ENCODE data around the gene ZBP1. TPM values are rescaled to one million over a fixed set of nuclear protein-coding genes. Genes with fewer than 3 reads are reported as not detected.

The ZBP1 gene
- total and polyA plus RNA-seq, 9 donors, result 0.12 to 0.92 (median 0.24) TPM; not detected in 4

- Histone ChIP-seq H3K4me3 (no peak overlapping the region), H3K4me1 (ENCODE audit: insufficient read depth) (peaks cover 2% of the 10 kb centered on the region), H3K27ac (no peak overlapping the region), H3K36me3 (no peaks in the 10 kb centered on the region), H3K27me3 (no peaks in the 10 kb centered on the region), H3K9me3 (no peaks in the 10 kb centered on the region)
- DNase-seq, result no peak
- WGBS, 3 donors, result 60 to 70% (median 66%) methylated on average over 2 of the region's 2 CpGs
- intact Hi-C loops (cut with DNase I), result no loop called here
- TF ChIP-seq EP300 (IDR thresholded peaks at IDR 0.05), result no peak
- TF ChIP-seq CTCF (IDR thresholded peaks at IDR 0.05), result no peak
- no peak for TF ChIP-seq POLR2A (IDR thresholded peaks at IDR 0.05)
Measured at GRCh38 chr20:57576002-57576401, 44.2 kb downstream of the ZBP1 start.

DNA sequence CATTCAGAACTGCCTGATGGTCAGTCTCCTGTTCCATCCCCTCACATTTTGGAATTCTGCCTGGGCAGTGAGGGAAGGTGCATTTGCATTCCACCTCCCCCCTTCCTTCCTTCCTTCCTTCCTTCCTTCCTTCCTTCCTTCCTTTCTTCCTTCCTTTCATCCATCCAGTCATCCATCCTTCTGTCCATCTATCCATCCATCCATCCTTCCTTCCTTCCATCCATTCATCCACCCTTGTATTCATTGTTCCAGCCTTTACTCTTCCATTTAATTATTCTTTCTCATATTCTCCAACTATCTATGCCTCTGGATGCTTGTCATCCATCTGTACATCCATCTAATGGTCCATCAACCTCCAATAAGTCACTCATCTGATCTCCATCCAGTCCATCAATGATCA is 45.3 kb downstream of the ZBP1 start:
- H3K36me3 ChIP-seq, result no peaks in the 10 kb centered on the region
- H3K4me1 ChIP-seq (ENCODE audit: insufficient read depth), result peaks cover 2% of the 10 kb centered on the region
- H3K27me3 ChIP-seq, result no peaks in the 10 kb centered on the region
- no peak overlapping the region for H3K4me3 ChIP-seq
- TF ChIP-seq EP300 (IDR thresholded peaks at IDR 0.05) (no peak), CTCF (IDR thresholded peaks at IDR 0.05) (no peak), POLR2A (IDR thresholded peaks at IDR 0.05) (no peak)
- no peaks in the 10 kb centered on the region for H3K9me3 ChIP-seq
- H3K27ac ChIP-seq, result no peak overlapping the region
- DNase-seq, result no peak
- intact Hi-C loops (cut with DNase I), result no loop called here

GRCh38 chr20:57573894-57574293 is 46.3 kb downstream of the ZBP1 start:
- no peaks in the 10 kb centered on the region for H3K27me3 ChIP-seq
- no peaks in the 10 kb centered on the region for H3K36me3 ChIP-seq
- H3K4me1 ChIP-seq (ENCODE audit: insufficient read depth), result no peaks in the 10 kb centered on the region
- no peak overlapping the region for H3K4me3 ChIP-seq
- TF ChIP-seq POLR2A (IDR thresholded peaks at IDR 0.05), result no peak
- no peak for TF ChIP-seq EP300 (IDR thresholded peaks at IDR 0.05)
- TF ChIP-seq CTCF (IDR thresholded peaks at IDR 0.05), result no peak
- H3K9me3 ChIP-seq, result no peaks in the 10 kb centered on the region
- intact Hi-C loops (cut with DNase I), result no loop called here
- WGBS, 3 donors, result 40 to 68% (median 42%) methylated on average over 5 of the region's 5 CpGs
- H3K27ac ChIP-seq, result no peak overlapping the region
- no peak for DNase-seq

DNA sequence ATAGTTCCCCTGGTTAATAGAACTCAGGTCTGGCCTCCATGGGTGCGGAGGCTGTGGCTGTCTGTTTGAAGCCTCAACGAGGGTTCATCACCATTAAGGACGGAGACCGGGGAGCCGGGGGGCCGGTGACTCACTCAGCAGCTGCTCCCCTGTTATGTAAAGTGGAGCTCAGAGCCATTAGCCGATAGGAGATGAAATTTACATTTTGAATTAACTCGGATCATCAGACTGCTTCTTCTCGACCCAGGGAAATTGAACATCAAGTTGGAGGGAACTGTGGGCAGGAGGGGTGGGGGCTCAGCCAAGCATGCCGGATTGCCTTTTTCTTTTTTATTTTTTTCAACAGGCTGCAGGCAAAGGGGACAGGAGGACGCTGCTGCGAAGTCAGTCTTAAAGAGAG is 47.0 kb downstream of the ZBP1 start:
- Histone ChIP-seq H3K27ac (no peak overlapping the region), H3K36me3 (no peaks in the 10 kb centered on the region), H3K27me3 (no peaks in the 10 kb centered on the region), H3K4me3 (no peak overlapping the region), H3K9me3 (no peaks in the 10 kb centered on the region), H3K4me1 (ENCODE audit: insufficient read depth) (no peaks in the 10 kb centered on the region)
- no peak for DNase-seq
- intact Hi-C loops (cut with DNase I), result no loop called here
- 43 to 50% (median 50%) methylated on average over 12 of the region's 12 CpGs for WGBS, 3 donors
- TF ChIP-seq EP300 (IDR thresholded peaks at IDR 0.05) (no peak), POLR2A (IDR thresholded peaks at IDR 0.05) (no peak), CTCF (IDR thresholded peaks at IDR 0.05) (no peak)
